Measurements from ENCODE around the gene CHIA.

DNA sequence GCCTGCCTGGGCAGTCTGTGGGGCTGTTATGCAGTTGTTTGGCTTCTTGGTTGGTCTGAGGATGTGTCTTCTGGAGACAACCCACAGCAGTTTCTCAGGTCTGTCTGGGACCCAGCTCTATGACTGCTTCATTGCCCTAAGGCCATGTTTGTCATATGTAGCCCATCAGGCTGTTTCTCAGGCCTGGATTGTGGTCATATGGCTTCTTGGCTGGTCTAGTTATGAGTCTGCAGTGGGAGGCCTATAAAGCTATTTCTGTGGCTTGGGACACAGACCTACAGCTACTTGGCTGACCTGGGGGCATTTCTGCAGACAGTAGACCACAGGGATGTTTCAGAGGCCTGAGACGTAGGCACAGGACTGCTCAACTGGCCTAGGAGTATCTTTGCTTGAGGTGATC lies 41.5 kb downstream of the CHIA start:
- TF ChIP-seq, protein P1, sequence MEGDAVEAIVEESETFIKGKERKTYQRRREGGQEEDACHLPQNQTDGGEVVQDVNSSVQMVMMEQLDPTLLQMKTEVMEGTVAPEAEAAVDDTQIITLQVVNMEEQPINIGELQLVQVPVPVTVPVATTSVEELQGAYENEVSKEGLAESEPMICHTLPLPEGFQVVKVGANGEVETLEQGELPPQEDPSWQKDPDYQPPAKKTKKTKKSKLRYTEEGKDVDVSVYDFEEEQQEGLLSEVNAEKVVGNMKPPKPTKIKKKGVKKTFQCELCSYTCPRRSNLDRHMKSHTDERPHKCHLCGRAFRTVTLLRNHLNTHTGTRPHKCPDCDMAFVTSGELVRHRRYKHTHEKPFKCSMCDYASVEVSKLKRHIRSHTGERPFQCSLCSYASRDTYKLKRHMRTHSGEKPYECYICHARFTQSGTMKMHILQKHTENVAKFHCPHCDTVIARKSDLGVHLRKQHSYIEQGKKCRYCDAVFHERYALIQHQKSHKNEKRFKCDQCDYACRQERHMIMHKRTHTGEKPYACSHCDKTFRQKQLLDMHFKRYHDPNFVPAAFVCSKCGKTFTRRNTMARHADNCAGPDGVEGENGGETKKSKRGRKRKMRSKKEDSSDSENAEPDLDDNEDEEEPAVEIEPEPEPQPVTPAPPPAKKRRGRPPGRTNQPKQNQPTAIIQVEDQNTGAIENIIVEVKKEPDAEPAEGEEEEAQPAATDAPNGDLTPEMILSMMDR (conservative IDR thresholded peaks at IDR 0.05 in 1 of 2, IDR thresholded peaks at IDR 0.05 in 1 of 2; ENCODE audit: low read depth in 1 of 2, low read length in 2 of 2) = no peak
- TF ChIP-seq EZH2 (IDR thresholded peaks at IDR 0.05; ENCODE audit: low read length, missing control alignments) = no peak

Data from fibroblast of lung (primary cell).